ENCODE measurements around the gene COMMD3. TPM values are rescaled to one million over a fixed set of nuclear protein-coding genes. Genes with fewer than 3 reads are reported as not detected.

The COMMD3 gene
- total and polyA plus RNA-seq, 2 of the 8 experiments (the other 6 are each of a cell fraction or from before 2014, with no cell fraction given): 2.3 to 2.7 TPM

DNA sequence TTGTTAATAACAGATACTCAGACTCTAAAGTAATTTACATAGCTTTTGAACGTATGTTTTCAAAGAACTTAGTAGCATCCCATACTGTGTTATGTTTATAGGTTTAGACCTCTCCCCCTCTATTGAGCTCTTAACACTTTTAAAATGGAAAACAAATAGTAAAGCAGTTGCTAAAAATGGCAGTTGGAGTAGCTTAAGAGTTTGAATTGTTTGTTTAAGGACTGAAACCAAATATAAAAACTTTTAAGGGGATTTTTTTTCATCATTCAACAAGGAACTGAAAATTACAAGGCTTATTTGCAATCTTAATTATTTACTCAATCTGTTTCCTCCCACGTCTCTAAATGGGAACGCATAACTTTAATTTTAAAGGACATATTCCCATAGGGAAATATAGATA, 27.5 kb downstream of the COMMD3 start:
- no peak overlapping the region for H4K91ac ChIP-seq (replicated peaks; ENCODE audit: insufficient read length, low read length)
- H3K9ac ChIP-seq (replicated peaks in 1 of 4; ENCODE audit: extremely low read depth in 1 of 4, low read depth in 3 of 4, low read length in 3 of 4): no peak overlapping the region
- no peak overlapping the region for H2BK12ac ChIP-seq (ENCODE audit: low read depth, low read length)
- no peak overlapping the region for H2AK5ac ChIP-seq (ENCODE audit: low read depth, low read length)
- no peak overlapping the region for H3K23ac ChIP-seq (ENCODE audit: insufficient read length)
- H3K18ac ChIP-seq (ENCODE audit: extremely low read depth, low read length): no peak overlapping the region
- peaks cover 7% of the 10 kb centered on the region; the same call in 1 of the 2 replicates for H3K23me2 ChIP-seq (ENCODE audit: low read depth, low read length)
- no peak overlapping the region for H3K4me2 ChIP-seq (ENCODE audit: insufficient read depth in 1 of 2, low read depth in 2 of 2, low read length in 2 of 2)
- H3K79me2 ChIP-seq (ENCODE audit: control insufficient read depth in 1 of 2, insufficient read depth in 2 of 2, low read length in 2 of 2): no peaks in the 10 kb centered on the region
- H3K36me3 ChIP-seq (ENCODE audit: control insufficient read depth in 2 of 4, insufficient read depth in 4 of 4, low read length in 3 of 4): no peaks in the 10 kb centered on the region; a peak in 1 of 8 replicates
- ChIA-PET CTCF (ENCODE audit: partially characterized antibody) (interaction anchor here (0.8 to 1.5 kb wide), 3 partner anchors 20 to 84 kb away, joined by 3 read pairs; no protein-coding TSS in a partner anchor), POLR2A (ENCODE audit: partially characterized antibody) (no interaction called here)
- H2BK15ac ChIP-seq (ENCODE audit: low read length): no peak overlapping the region
- no peak overlapping the region for H3K27ac ChIP-seq (ENCODE audit: low read depth, low read length)
- H3K27me3 ChIP-seq (replicated peaks in 1 of 4; ENCODE audit: control insufficient read depth in 3 of 4, extremely low read depth in 1 of 4, insufficient read depth in 3 of 4, low read length in 3 of 4): peaks cover 52 to 98% (median 82%) of the 10 kb centered on the region in 4 experiments
- FAIRE-seq: no peak
- H3K4me3 ChIP-seq (ENCODE audit: extremely low read depth in 1 of 4, insufficient read depth in 2 of 4, low read depth in 3 of 4, low read length in 4 of 4): no peak overlapping the region
- WGBS, 2 experiments (ENCODE audit: extremely low coverage in 1 of 2, insufficient coverage in 1 of 2, insufficient read length in 1 of 2, insufficient replicate concordance in 2 of 2, low coverage in 1 of 2, low lambda C conversion rate in 2 of 2, missing lambda C conversion rate in 1 of 2): 15% methylated on average over 3 of the region's 3 CpGs; no CpG with 5 or more reads in 1 of the 2 experiments
- H3K4me1 ChIP-seq (replicated peaks in 1 of 4; ENCODE audit: control insufficient read depth in 3 of 4, insufficient read depth in 4 of 4, low read length in 3 of 4): peaks cover 0 to 5% (median 3%) of the 10 kb centered on the region in 4 experiments; a peak in 3 of 7 replicates
- H3K56ac ChIP-seq (replicated peaks; ENCODE audit: insufficient read length, low read depth, low read length): no peak overlapping the region
- no peak overlapping the region for H2BK120ac ChIP-seq (replicated peaks; ENCODE audit: low read depth, low read length)
- DNase-seq (ENCODE audit: low read depth in 1 of 2, low spot score in 2 of 2): no peak
- no peak overlapping the region for H4K5ac ChIP-seq (ENCODE audit: insufficient read length, low read depth, low read length)
- H3K79me1 ChIP-seq (ENCODE audit: low read depth, low read length): no peaks in the 10 kb centered on the region
- no peak overlapping the region for H2BK5ac ChIP-seq (ENCODE audit: low read depth, low read length)
- no peaks in the 10 kb centered on the region; a peak in 1 of 4 replicates for H3K9me3 ChIP-seq (ENCODE audit: insufficient read depth in 2 of 2, low read depth in 1 of 2, low read length in 1 of 2)
- peaks cover 2 to 9% of the 10 kb centered on the region in 2 experiments for H4K20me1 ChIP-seq (replicated peaks in 1 of 2; ENCODE audit: control insufficient read depth in 1 of 2, insufficient read depth in 2 of 2, low read length in 2 of 2)
- H3K14ac ChIP-seq (ENCODE audit: insufficient read length): no peak overlapping the region
- no peak overlapping the region for H2AFZ ChIP-seq (ENCODE audit: low read length)
- no peak overlapping the region for H3K4ac ChIP-seq (replicated peaks; ENCODE audit: insufficient read length, low read depth, low read length)
- no peak overlapping the region for H2BK20ac ChIP-seq (ENCODE audit: low read length)
- H4K8ac ChIP-seq (ENCODE audit: extremely low read depth, insufficient read depth, low read length): no peak overlapping the region
- no peak for TF ChIP-seq CREB1 (IDR thresholded peaks at IDR 0.05)
- TF ChIP-seq SIX5 (IDR thresholded peaks at IDR 0.05; ENCODE audit: low read depth, low read length): no peak
- TF ChIP-seq POU5F1 (IDR thresholded peaks at IDR 0.05; ENCODE audit: low read depth, low read length): no peak
- TF ChIP-seq TCF12 (IDR thresholded peaks at IDR 0.05; ENCODE audit: low read depth, low read length): no peak
- TF ChIP-seq SAP30 (IDR thresholded peaks at IDR 0.05; ENCODE audit: insufficient read depth, insufficient replicate concordance, low read length): no peak
- TF ChIP-seq BACH1 (IDR thresholded peaks at IDR 0.05; ENCODE audit: low read length): no peak
- no peak for TF ChIP-seq POLR2AphosphoS5 (IDR thresholded peaks at IDR 0.05; ENCODE audit: low read depth, low read length)
- TF ChIP-seq, protein P1, sequence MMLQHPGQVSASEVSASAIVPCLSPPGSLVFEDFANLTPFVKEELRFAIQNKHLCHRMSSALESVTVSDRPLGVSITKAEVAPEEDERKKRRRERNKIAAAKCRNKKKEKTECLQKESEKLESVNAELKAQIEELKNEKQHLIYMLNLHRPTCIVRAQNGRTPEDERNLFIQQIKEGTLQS (IDR thresholded peaks at IDR 0.05; ENCODE audit: insufficient read depth, low read depth, low read length): no peak
- TF ChIP-seq YY1 (IDR thresholded peaks at IDR 0.05; ENCODE audit: low read depth, low read length): no peak
- no peak for TF ChIP-seq BRCA1 (IDR thresholded peaks at IDR 0.05; ENCODE audit: low read depth, low read length)
- no peak for TF ChIP-seq SP2 (IDR thresholded peaks at IDR 0.05; ENCODE audit: low read length)
- no peak for TF ChIP-seq NANOG (IDR thresholded peaks at IDR 0.05; ENCODE audit: insufficient read depth, low read depth, low read length, poor library complexity, severe bottlenecking)
- no peak for TF ChIP-seq CHD1 (IDR thresholded peaks at IDR 0.05; ENCODE audit: low read depth, low read length)
- TF ChIP-seq, protein P2, sequence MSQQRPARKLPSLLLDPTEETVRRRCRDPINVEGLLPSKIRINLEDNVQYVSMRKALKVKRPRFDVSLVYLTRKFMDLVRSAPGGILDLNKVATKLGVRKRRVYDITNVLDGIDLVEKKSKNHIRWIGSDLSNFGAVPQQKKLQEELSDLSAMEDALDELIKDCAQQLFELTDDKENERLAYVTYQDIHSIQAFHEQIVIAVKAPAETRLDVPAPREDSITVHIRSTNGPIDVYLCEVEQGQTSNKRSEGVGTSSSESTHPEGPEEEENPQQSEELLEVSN (IDR thresholded peaks at IDR 0.05): no peak

Measured in H1 (cell line).